Skeletal muscle satellite cell (primary cell): ENCODE data around the gene TESMIN. TPM values are rescaled to one million over a fixed set of nuclear protein-coding genes. Genes with fewer than 3 reads are reported as not detected.

Experiments used
- H3K27me3 ChIP-seq: 2 replicates; pipeline ENCODE4 v1.7.0; 2013; ENCODE audit warnings: low read length; ENCODE audit not compliant: control insufficient read depth, insufficient read depth
- H3K36me3 ChIP-seq: 2 replicates; pipeline ENCODE4 v1.7.0; 2013; ENCODE audit warnings: mild to moderate bottlenecking, control low read depth, low read length; ENCODE audit not compliant: insufficient read depth
- H3K4me1 ChIP-seq: 2 replicates; pipeline ENCODE4 v1.7.0; 2013; ENCODE audit warnings: low read length; ENCODE audit not compliant: control insufficient read depth, insufficient read depth
- H3K4me2 ChIP-seq: 2 replicates; pipeline ENCODE4 v1.7.0; 2013; ENCODE audit warnings: mild to moderate bottlenecking, low read length
- H3K4me3 ChIP-seq: 2 replicates; pipeline ENCODE4 v1.7.0; 2013; ENCODE audit warnings: low read length
- H3K9ac ChIP-seq: 2 replicates; pipeline ENCODE4 v1.7.0; 2013; ENCODE audit warnings: mild to moderate bottlenecking, low read depth, low read length, moderate library complexity
- H3K9me3 ChIP-seq: replicated peaks from 2 replicates; pipeline ENCODE4 v1.7.0; 2013; ENCODE audit warnings: mild to moderate bottlenecking, control low read depth, low read length
- total RNA-seq: library from RNA; depleted of rRNA; stranded (reverse); fragments of >200 nt; gene quantifications from 2 replicates; pipeline ENCODE4 v1.2.3, GENCODE V29; 2012; rRNA removed

The TESMIN gene, protein sequence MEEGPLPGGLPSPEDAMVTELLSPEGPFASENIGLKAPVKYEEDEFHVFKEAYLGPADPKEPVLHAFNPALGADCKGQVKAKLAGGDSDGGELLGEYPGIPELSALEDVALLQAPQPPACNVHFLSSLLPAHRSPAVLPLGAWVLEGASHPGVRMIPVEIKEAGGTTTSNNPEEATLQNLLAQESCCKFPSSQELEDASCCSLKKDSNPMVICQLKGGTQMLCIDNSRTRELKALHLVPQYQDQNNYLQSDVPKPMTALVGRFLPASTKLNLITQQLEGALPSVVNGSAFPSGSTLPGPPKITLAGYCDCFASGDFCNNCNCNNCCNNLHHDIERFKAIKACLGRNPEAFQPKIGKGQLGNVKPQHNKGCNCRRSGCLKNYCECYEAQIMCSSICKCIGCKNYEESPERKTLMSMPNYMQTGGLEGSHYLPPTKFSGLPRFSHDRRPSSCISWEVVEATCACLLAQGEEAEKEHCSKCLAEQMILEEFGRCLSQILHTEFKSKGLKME
- not detected in 2 replicates for total RNA-seq

DNA sequence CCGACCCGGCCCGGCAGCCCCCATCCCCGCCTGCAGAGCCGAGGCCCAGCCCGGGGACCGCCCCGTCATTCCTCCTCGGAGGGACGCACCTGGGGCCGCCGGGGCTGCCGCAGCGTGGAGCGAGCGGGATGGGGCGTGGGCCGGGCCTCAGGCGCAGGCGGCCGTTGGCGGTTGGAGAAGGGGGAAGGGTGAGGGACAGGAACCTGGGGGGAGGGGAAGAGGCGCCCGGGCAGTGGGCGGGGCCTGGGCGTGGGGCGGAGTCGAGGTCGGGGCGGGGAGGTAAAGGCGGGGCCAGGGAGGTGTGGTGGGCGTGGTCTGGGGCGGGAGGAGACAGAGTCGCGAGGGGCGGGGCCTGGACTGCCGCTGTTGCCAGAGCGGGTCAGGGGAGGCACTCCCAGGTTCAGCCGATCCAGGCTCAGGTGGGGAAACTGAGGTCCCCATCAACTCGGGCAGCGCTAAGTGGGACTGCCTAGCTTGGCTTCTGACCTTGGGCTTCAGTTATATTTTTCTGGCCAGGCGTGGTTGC is at the start of gene TESMIN:
TSS of gene TESMIN (minus strand) at position 190 of the 526 bp plus-strand sequence. CDS start 860 bp downstream, outside the sequence.
- Histone ChIP-seq H3K9me3 (no peaks in the 10 kb centered on the region), H3K4me2 (peak within 1 kb of the TSS; percentile 73), H3K36me3 (no peaks in the 10 kb centered on the region), H3K9ac (no peak within 1 kb of the TSS), H3K27me3 (peaks cover 11% of the 10 kb centered on the region), H3K4me3 (peak within 1 kb of the TSS; percentile 54), H3K4me1 (no peaks in the 10 kb centered on the region)

DNA sequence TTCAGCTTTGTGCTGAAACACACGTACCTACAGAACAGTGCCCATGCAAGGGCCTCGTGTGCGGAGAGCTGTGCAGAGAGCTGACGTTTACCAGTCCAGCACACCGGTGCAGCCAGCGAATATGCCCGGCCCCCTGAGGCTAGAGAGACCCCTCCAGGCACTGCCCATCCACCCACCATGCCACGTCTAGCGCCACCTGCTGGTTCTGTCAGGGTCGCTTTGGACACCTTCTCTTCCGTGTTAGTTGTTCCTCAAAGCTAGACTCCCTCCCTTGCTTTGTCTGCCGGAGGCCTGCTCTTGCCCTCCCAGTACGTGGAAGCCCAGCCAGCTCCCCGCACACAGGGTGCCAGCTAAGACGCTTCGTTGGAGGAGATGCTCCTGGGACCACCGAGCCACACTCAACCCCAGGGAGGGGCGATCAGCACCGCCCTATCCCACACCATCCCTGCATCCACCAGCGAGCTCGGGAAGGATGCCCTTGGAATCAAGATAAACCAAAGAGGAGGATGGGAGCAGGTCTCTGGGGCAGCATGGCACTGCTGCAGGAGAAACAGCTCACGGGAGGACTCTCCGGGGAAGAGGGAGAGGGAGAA is 47.0 kb upstream of the TESMIN start:
- H3K4me2 ChIP-seq: no peak overlapping the region
- no peaks in the 10 kb centered on the region for H3K9me3 ChIP-seq
- H3K4me1 ChIP-seq: no peaks in the 10 kb centered on the region
- peaks cover 26% of the 10 kb centered on the region for H3K36me3 ChIP-seq
- no peaks in the 10 kb centered on the region for H3K27me3 ChIP-seq
- H3K9ac ChIP-seq: no peak overlapping the region
- no peak overlapping the region for H3K4me3 ChIP-seq

DNA sequence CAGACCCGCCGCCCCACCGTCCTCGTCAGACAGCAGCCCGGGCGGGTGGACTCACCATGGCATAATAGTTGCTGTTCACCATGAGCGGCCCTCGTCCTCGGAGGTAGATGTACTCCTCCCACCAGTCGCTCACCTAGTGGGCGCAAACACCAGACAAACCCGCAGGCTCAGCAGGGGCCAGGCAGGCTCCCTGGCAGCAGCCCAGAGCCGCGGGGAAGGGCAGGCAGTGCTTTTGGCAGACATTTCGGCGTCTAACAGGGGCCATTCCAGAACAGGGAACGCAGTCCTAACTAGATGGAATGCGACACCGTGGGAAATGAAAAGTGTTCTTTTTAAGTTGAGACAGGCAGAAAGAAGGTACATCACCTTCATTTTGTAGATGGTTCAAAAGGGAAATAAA is 45.5 kb upstream of the TESMIN start:
- Histone ChIP-seq H3K9ac (no peak overlapping the region), H3K4me1 (no peaks in the 10 kb centered on the region), H3K4me2 (no peak overlapping the region), H3K9me3 (no peaks in the 10 kb centered on the region), H3K36me3 (peaks cover 25% of the 10 kb centered on the region), H3K4me3 (no peak overlapping the region), H3K27me3 (no peaks in the 10 kb centered on the region)

DNA sequence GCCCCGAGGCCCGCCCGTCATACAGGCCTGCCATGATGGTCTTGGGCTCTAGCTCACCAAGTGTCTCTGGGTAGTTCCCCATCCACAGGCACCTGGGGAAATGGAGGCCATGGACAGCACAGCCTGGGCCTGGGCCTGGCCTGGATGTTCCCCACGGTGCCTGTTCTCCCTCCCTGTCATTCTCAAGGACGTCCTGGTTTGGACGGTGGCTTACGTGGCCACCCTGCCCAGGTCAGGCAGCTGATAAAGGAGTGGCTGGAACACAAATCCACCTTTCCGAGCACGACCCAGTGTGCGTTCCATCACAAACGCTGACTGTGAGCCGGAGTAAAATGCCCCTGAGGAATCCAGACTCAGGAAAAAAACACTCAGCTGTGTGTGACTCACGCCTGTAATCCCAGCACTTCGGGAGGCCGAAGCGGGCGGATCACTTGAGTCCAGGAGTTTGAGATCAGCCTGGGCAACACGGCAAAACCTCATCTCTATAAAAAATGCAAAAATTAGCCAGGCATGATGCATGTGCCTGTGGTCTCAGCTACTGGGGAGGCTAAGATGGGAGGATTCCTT is 41.2 kb upstream of the TESMIN start:
- Histone ChIP-seq H3K27me3 (no peaks in the 10 kb centered on the region), H3K4me2 (no peak overlapping the region), H3K36me3 (peaks cover 24% of the 10 kb centered on the region)

DNA sequence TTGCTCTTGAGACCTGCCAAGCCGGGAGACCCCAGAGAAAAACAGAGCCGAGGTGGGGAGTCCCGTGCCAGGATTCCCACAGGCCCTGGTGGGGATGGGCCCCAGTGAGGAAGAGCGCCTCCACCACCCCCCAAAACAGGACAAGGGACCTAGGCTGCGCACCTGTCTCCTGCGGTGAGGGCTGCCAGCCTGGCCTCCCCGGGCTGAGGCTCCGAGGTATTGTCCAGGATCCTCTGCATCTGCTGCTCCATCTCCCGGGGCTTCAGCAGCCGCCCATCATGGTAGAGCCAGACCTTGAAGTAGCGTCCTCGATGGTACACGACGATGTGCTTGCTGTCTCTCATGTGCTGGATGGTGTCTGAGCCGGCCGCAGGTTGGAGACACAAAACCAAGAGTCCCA is 33.3 kb upstream of the TESMIN start:
- no peaks in the 10 kb centered on the region for H3K9me3 ChIP-seq
- no peaks in the 10 kb centered on the region for H3K4me1 ChIP-seq
- no peaks in the 10 kb centered on the region for H3K27me3 ChIP-seq
- H3K4me2 ChIP-seq: no peak overlapping the region
- no peak overlapping the region for H3K4me3 ChIP-seq
- H3K9ac ChIP-seq: no peak overlapping the region
- peaks cover 12% of the 10 kb centered on the region for H3K36me3 ChIP-seq

More for the DNA sequence above, 41.2 kb upstream of the TESMIN start:
- Histone ChIP-seq H3K4me1 (no peaks in the 10 kb centered on the region), H3K9ac (no peak overlapping the region), H3K9me3 (no peaks in the 10 kb centered on the region), H3K4me3 (no peak overlapping the region)

DNA sequence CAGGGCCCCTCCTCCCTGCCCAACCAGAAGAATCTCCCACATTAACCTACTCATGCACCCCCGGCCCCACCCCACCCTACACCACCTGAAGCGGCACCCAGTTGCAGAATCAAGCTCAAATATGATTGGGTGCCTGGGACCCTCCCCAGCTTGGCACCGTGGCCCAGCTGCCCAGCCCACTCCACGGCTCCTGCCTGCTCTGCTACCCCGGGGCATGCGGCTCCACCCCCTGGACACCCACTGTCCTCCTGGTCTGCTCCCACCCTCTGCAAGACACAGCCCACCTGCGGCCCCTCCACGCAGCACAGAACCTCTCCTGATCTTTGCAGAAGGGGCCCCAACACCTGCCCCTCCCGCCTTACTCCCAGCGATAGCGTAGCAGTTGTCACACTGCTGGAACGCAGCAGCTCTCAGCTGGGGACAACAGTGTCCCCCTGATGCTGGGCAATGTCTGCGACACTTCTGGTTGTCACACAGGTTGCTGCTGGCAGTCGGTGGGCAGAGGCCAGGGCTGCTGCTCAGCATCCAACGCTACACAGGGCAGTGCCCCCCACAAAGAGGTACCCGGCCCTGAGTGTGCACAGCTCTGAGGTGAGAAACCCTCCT is 32.0 kb upstream of the TESMIN start:
- no peak overlapping the region for H3K4me3 ChIP-seq
- peaks cover 12% of the 10 kb centered on the region for H3K36me3 ChIP-seq
- H3K4me1 ChIP-seq: no peaks in the 10 kb centered on the region
- no peak overlapping the region for H3K4me2 ChIP-seq
- H3K9ac ChIP-seq: no peak overlapping the region
- H3K27me3 ChIP-seq: no peaks in the 10 kb centered on the region
- H3K9me3 ChIP-seq: no peaks in the 10 kb centered on the region

DNA sequence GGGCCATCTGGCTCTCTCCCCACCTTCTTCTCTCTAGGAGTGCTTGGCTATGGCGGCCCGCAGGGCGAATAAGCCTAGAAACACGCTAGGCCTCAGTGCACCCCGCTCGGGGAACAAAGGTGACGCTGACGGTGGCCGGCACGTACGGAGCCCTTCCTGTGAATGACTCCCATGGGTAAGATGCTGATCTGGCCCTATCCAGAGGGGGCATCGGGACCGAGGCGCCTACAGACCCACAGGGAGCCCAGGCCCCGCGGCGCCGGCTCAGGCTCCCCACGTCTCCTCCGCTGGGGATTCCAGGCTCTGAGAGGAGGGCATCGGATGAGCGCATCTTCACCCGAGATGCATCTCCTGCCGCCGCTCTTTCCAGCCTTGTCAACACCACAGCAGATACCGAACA is 31.4 kb upstream of the TESMIN start:
- Histone ChIP-seq H3K4me2 (no peak overlapping the region), H3K27me3 (no peaks in the 10 kb centered on the region), H3K4me3 (no peak overlapping the region), H3K9ac (no peak overlapping the region), H3K36me3 (peaks cover 13% of the 10 kb centered on the region), H3K4me1 (no peaks in the 10 kb centered on the region), H3K9me3 (no peaks in the 10 kb centered on the region)

DNA sequence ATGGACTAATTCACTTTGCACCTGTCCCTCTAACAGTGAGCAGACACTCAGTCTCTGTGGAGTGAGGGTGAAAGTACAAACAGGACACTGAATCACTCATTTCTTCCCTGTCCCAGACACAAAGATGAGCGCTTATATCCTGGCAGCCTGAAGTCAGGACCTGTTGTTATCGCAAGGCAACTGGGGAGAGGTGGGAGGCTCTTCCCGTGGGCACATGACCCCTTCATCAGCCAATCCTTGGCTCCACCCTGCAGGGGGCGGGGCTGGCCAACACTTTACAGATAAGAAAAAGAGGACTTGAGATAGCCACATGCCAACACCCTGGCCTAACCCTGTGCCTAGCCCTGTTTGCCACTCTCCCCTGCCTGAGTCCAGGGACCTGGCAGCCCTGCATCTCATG is 29.5 kb upstream of the TESMIN start:
- no peak overlapping the region for H3K4me3 ChIP-seq
- no peaks in the 10 kb centered on the region for H3K9me3 ChIP-seq
- H3K36me3 ChIP-seq: peaks cover 17% of the 10 kb centered on the region
- H3K4me2 ChIP-seq: no peak overlapping the region
- no peak overlapping the region for H3K9ac ChIP-seq
- H3K4me1 ChIP-seq: no peaks in the 10 kb centered on the region
- no peaks in the 10 kb centered on the region for H3K27me3 ChIP-seq

DNA sequence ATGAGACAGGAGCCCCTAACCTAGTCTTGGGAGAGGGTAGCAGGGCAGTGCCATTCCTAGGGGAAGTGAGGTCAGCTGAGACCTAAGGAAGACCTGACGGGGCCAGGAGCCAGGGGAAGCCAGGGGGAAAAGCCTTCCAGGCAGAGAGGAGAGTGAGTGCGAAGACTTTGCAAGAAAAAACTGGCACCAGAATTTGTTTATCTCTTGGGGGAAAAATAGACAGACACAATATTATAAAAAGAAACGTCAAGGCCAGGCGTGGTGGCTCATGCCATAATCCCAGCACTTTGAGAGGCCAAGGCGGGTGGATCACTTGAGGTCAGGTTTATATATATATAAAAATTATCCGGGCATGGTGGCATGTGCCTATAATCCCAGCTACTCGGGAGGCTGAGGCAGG is 26.9 kb upstream of the TESMIN start:
- Histone ChIP-seq H3K4me1 (no peaks in the 10 kb centered on the region), H3K27me3 (no peaks in the 10 kb centered on the region), H3K9ac (no peak overlapping the region), H3K36me3 (peaks cover 37% of the 10 kb centered on the region), H3K9me3 (no peaks in the 10 kb centered on the region), H3K4me2 (no peak overlapping the region), H3K4me3 (no peak overlapping the region)

DNA sequence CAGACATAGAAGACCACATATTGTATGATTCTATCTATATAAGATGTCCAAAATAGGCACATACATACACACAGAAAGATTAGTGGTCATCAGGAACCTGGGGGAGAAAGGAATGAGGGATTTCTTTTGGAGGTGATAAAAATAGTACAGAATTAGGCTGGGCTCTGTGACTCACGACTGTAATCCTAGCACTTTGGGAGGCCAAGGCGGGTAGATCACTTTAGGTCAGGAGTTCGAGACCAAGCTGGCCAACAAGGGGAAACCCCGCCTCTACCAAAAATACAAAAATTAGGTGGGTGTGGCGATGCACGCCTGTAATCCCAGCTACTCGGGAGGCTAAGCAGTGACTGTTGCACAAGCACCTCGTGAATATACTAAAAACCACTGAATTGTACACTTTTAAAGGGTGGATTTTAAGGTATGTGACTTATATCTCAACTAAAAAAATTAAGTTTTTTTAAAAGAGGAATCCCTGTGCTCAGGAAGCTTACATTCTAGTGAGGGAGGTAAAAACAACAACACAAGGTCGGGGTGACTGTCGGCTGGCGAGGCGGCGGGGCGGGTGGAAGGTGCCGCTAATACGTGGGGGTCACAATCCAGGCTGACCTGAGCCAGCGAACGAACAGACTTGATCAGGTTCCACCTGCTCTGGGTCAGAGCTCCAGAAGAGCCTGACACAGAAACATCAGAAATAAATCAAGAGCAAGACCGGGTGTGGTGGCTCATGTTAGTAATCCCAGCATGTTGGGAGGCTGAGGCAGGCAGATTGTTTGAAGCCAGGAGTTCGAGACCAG is 25.3 kb upstream of the TESMIN start:
- peaks cover 43% of the 10 kb centered on the region for H3K36me3 ChIP-seq
- no peak overlapping the region for H3K4me2 ChIP-seq
- H3K9ac ChIP-seq: no peak overlapping the region
- H3K27me3 ChIP-seq: no peaks in the 10 kb centered on the region
- no peaks in the 10 kb centered on the region for H3K4me1 ChIP-seq
- no peak overlapping the region for H3K4me3 ChIP-seq
- H3K9me3 ChIP-seq: no peaks in the 10 kb centered on the region
